BJ (cell line): ENCODE data around the gene CRISP1. TPM values are rescaled to one million over a fixed set of nuclear protein-coding genes. Genes with fewer than 3 reads are reported as not detected.

ENCODE experiments used
- CTCF ChIA-PET: fragments of 350-600 bp; formaldehyde crosslinking; extraction: SDS; loops from one replicate; lab custom pipeline; 2021; ENCODE audit warnings: antibody characterized with exemption, inconsistent platforms; lab: Yijun Ruan, JAX
- POLR2A ChIA-PET: fragments of 300-600 bp; sonication (Branson Sonifier 250); formaldehyde crosslinking; extraction: SDS; loops from one replicate; lab custom pipeline; 2021; ENCODE audit warnings: antibody characterized with exemption; lab: Charles Lee
- DNase-seq: peaks from one replicate; pipeline ENCODE4 v3.0.0-alpha.2; 2011; ENCODE audit warnings: low read depth
- H3K27me3 ChIP-seq: 2 replicates; pipeline ENCODE4 v1.6.0; 2011; ENCODE audit warnings: low read length; ENCODE audit not compliant: control insufficient read depth, insufficient read depth
- H3K36me3 ChIP-seq: 2 replicates; pipeline ENCODE4 v1.5.1; 2011; ENCODE audit warnings: low read length; ENCODE audit not compliant: control insufficient read depth, insufficient read depth
- H3K4me3 ChIP-seq: 2 replicates; pipeline ENCODE4 v1.5.1; 2011; ENCODE audit warnings: low read depth, mild to moderate bottlenecking, control low read depth, low read length
- polyA plus RNA-seq: library from polyadenylated mRNA; depleted of rRNA; stranded (reverse); fragments of >200 nt; gene quantifications from 2 replicates; pipeline ENCODE4 v1.2.3, GENCODE V29; 2011
- TF ChIP-seq, protein P1 (sequence below): IDR thresholded peaks from 2 replicates; pipeline ENCODE4 v1.5.1; 2011; ENCODE audit warnings: low read depth, mild to moderate bottlenecking, control low read depth, inconsistent platforms, low read length, moderate library complexity; ENCODE audit not compliant: insufficient read depth

The CRISP1 gene
- polyA plus RNA-seq, 1 experiment = not detected

DNA sequence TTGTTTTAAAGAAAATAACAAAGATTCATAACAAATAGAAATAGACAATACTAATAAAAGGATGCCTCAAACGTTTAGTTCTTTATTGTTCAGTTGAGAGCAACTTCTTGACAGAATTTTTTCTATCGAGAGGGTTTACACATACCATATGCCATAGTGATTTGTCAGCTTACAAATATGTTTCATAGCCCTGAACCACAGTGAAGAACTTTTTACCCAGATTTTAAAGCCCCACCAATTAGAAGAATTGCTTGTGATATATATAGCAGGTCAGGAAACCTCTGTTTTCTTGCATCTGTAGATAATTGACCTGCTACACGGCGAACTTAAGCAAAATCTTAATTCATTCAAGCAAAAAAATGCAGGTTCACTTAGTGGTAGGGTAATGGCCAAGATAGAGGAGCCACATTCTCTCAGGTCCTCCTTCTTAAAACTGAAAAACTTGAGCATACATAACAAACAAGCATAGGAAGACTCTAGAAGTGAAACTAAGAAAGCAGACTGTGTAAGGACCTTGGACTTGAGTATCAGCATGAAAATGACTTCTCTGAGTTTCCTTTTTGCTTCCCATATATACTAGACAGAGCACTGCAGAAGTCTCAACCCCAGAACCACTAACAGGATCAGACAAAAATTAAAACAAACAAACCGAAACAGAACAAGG is 39.5 kb downstream of the CRISP1 start:
- DNase-seq = no peak
- Histone ChIP-seq H3K4me3 (no peak overlapping the region), H3K36me3 (no peaks in the 10 kb centered on the region), H3K27me3 (no peaks in the 10 kb centered on the region)
- TF ChIP-seq, protein P1, sequence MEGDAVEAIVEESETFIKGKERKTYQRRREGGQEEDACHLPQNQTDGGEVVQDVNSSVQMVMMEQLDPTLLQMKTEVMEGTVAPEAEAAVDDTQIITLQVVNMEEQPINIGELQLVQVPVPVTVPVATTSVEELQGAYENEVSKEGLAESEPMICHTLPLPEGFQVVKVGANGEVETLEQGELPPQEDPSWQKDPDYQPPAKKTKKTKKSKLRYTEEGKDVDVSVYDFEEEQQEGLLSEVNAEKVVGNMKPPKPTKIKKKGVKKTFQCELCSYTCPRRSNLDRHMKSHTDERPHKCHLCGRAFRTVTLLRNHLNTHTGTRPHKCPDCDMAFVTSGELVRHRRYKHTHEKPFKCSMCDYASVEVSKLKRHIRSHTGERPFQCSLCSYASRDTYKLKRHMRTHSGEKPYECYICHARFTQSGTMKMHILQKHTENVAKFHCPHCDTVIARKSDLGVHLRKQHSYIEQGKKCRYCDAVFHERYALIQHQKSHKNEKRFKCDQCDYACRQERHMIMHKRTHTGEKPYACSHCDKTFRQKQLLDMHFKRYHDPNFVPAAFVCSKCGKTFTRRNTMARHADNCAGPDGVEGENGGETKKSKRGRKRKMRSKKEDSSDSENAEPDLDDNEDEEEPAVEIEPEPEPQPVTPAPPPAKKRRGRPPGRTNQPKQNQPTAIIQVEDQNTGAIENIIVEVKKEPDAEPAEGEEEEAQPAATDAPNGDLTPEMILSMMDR = no peak
- POLR2A ChIA-PET = no interaction called here
- CTCF ChIA-PET = no interaction called here

DNA sequence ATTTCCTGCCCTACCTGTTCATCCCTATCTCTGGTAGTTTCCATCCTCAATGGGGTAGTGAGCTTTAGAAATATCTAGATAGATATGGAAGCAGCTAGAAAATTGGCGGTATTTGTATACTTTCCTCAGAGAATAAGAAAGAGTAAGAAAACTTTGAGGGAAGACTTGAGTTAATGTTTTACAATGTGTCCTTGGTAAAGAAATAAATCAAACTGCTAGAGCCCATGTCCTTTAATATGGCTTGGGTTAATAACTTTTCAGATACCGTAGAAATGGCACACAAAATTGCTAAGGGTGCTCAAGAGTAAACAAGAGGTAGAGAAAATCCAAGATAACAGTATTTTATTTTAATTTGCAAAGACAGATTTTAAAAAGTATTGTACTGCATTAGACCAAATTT is 51.2 kb downstream of the CRISP1 start:
- CTCF ChIA-PET = no interaction called here
- TF ChIP-seq, protein P1 = no peak
- DNase-seq = no peak
- Histone ChIP-seq H3K4me3 (no peak overlapping the region), H3K27me3 (no peaks in the 10 kb centered on the region), H3K36me3 (no peaks in the 10 kb centered on the region)
- POLR2A ChIA-PET = no interaction called here

DNA sequence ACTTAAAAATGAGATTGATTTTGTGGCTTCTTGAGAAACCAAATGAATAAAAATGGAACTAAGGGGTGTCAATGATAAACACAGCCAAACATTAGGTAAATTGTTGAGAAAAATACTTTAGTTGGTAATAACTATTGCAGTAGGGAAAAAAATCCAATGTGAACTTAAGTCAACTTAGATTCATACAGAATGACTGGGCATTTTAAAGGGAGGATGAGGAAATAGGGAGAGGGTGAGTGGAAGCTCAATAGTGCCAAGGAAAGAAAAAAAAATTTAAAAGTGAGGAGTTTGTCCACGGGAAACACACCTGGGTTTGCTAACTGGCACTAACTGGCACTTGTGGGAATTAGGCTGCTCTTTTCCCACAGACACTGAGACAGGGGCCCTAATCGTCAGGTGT is 53.1 kb downstream of the CRISP1 start:
- H3K36me3 ChIP-seq = no peaks in the 10 kb centered on the region
- TF ChIP-seq, protein P1 = no peak
- H3K4me3 ChIP-seq = no peak overlapping the region
- ChIA-PET POLR2A (no interaction called here), CTCF (no interaction called here)
- no peaks in the 10 kb centered on the region for H3K27me3 ChIP-seq
- DNase-seq = no peak

DNA sequence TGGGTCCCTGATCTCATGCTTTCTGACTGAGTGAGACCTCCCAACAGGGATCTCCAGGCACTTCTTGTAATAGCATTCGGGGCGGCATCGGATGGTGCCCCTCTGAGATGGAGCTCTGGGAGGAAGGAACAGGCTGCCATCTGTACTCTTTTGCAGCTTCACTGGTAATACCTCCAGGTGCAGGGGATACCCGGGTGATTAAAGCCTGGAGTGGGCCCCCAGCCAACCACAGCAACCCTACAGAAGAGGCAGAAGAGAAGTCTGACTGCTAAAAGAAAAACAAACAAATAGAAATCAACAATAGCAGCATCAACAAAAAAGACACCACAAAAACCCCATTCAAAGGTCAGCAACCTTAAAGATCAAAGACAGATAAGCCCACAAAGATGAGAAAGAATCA is 60.2 kb downstream of the CRISP1 start:
- Histone ChIP-seq H3K4me3 (no peak overlapping the region), H3K27me3 (no peaks in the 10 kb centered on the region), H3K36me3 (no peaks in the 10 kb centered on the region)
- TF ChIP-seq, protein P1 = no peak
- POLR2A ChIA-PET = no interaction called here
- no peak for DNase-seq
- CTCF ChIA-PET = no interaction called here

DNA sequence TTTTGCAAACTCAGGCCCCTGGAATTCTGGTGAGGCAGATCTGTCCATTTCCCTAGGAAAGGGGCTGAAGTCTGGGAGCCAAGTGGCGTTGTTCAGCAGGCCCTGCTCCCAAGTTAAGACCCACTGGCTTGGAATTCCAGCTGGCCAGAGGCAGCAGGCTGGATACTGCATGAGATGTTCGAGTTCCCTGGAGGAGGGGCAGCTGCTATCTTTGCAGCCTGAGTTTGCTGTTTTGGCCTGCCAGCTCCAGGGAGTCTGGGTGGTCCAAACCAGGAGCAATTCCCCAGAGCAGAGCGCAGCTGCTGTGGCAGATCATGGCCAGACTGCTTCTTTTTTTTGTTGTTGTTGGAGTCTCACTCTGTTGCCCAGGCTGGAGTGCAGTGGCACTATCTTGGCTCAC is 61.1 kb downstream of the CRISP1 start:
- no peaks in the 10 kb centered on the region for H3K36me3 ChIP-seq
- TF ChIP-seq, protein P1 = no peak
- H3K27me3 ChIP-seq = no peaks in the 10 kb centered on the region
- DNase-seq = no peak
- H3K4me3 ChIP-seq = no peak overlapping the region
- ChIA-PET CTCF (no interaction called here), POLR2A (no interaction called here)
